ENCODE results near the gene MARCHF9.

GRCh38 chr12:57713209-57713608 is 41.7 kb upstream of the MARCHF9 start:
- TF ChIP-seq POLR2AphosphoS5 (IDR thresholded peaks at IDR 0.05; ENCODE audit: borderline replicate concordance, low read depth, low read length) (no peak), EZH2 (IDR thresholded peaks at IDR 0.05) (no peak)
